Tibial nerve (tissue), 4 donors: ENCODE data around the gene ATP5MC2. TPM values are rescaled to one million over a fixed set of nuclear protein-coding genes. Genes with fewer than 3 reads are reported as not detected.

Experiments
- DNase-seq, 2 donors: peaks; one replicate each; pipeline ENCODE4 v3.0.0-alpha.2; 2019; ENCODE audit warnings: low spot score in 2 of 2
- H3K27ac ChIP-seq, 4 donors: fragments of 200-600 bp; sonication (generic) in 3 of 4; one replicate each; pipeline ENCODE4 v1.5.1; 2017 to 2019; ENCODE audit warnings: mild to moderate bottlenecking in 1 of 4
- H3K27me3 ChIP-seq, 2 donors: fragments of 200-600 bp; sonication (generic) in 1 of 2; one replicate each; pipeline versions ENCODE4 v1.5.1 to v1.6.0; 2017 to 2019
- H3K36me3 ChIP-seq, 3 donors: fragments of 200-600 bp; sonication (generic); one replicate each; pipeline ENCODE4 v1.5.1; 2018 to 2019
- H3K4me1 ChIP-seq, 4 donors: fragments of 200-600 bp; sonication (generic) in 3 of 4; one replicate each; pipeline ENCODE4 v1.5.1; 2017 to 2019
- H3K4me3 ChIP-seq, 4 donors: fragments of 200-600 bp; sonication (generic) in 3 of 4; one replicate each; pipeline ENCODE4 v1.5.1; 2017 to 2019; ENCODE audit warnings: mild to moderate bottlenecking in 1 of 4, moderate library complexity in 1 of 4
- H3K9me3 ChIP-seq, 4 donors: fragments of 200-600 bp; sonication (generic) in 3 of 4; one replicate each; pipeline ENCODE4 v1.5.1; 2017 to 2019
- EP300 ChIP-seq, 2 donors: sonication (generic); formaldehyde crosslinking; IDR thresholded peaks; one replicate each; pipeline ENCODE4 v1.6.1; 2017; ENCODE audit warnings: antibody characterized with exemption in 2 of 2, mild to moderate bottlenecking in 1 of 2
- POLR2A ChIP-seq, 2 donors: fragments of 450-650 bp; IDR thresholded peaks; one replicate each; pipeline ENCODE4 v1.6.1; 2017; ENCODE audit warnings: antibody characterized with exemption in 2 of 2, mild to moderate bottlenecking in 2 of 2, moderate library complexity in 2 of 2
- WGBS, 2 donors: methylation state at CpG; one replicate each; pipeline ENCODE4 v1.1.5; 2018; 5-methylcytosine and 5-hydroxymethylcytosine counted together
- total RNA-seq, 4 donors: library from RNA; depleted of rRNA; stranded (reverse); fragments of >200 nt; gene quantifications; one replicate each; pipeline ENCODE4 v1.1.0, GENCODE V29; 2016
- TF ChIP-seq, protein P1 (sequence below), 5 experiments: fragments of 200-600 bp in 3 of 5; fragments of 450-650 bp in 2 of 5; sonication (generic) in 3 of 5; IDR thresholded peaks; one replicate each; pipeline ENCODE4 v1.5.1; 2016 to 2019; ENCODE audit warnings: antibody characterized with exemption in 5 of 5, mild to moderate bottlenecking in 3 of 5, moderate library complexity in 2 of 5

Gene ATP5MC2
- total RNA-seq, 4 donors from 2014 or later: 191 to 223 (median 208) TPM

DNA sequence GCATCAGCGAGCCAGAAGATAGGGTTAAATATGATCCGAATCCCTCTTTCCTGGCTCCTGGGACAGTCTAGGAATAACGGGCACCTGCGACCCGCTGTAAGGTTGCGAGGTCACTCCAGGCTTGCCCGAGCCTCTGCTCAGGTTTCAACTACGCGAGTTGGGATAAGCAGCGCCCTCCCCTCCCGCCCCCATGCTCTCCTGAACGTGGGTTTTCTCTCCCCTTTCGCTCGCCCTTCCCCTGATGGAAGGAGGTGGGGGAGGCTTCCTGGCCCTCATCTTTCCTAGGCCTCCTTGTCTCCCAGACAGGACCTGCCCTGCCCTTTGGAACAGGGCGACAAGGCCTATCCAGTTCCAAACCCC lies 753 bp upstream of the ATP5MC2 start:
- WGBS, 2 donors: 2 to 6% methylated on average over 14 to 15 of the region's 15 CpGs
- TF ChIP-seq POLR2A (IDR thresholded peaks at IDR 0.05): no peak
- no peaks in the 10 kb centered on the region for H3K27me3 ChIP-seq
- H3K36me3 ChIP-seq: peaks cover 0 to 19% (median 0%) of the 10 kb centered on the region in 3 donors
- peak in 1 of 2 donors; percentile 34 for DNase-seq
- peak overlapping the region; percentile 47 to 88 (median 80) for H3K4me3 ChIP-seq
- no peaks in the 10 kb centered on the region for H3K9me3 ChIP-seq
- H3K4me1 ChIP-seq: peaks cover 0 to 56% (median 20%) of the 10 kb centered on the region in 4 donors
- peak overlapping the region; percentile 85 to 99 (median 93) for H3K27ac ChIP-seq

DNA sequence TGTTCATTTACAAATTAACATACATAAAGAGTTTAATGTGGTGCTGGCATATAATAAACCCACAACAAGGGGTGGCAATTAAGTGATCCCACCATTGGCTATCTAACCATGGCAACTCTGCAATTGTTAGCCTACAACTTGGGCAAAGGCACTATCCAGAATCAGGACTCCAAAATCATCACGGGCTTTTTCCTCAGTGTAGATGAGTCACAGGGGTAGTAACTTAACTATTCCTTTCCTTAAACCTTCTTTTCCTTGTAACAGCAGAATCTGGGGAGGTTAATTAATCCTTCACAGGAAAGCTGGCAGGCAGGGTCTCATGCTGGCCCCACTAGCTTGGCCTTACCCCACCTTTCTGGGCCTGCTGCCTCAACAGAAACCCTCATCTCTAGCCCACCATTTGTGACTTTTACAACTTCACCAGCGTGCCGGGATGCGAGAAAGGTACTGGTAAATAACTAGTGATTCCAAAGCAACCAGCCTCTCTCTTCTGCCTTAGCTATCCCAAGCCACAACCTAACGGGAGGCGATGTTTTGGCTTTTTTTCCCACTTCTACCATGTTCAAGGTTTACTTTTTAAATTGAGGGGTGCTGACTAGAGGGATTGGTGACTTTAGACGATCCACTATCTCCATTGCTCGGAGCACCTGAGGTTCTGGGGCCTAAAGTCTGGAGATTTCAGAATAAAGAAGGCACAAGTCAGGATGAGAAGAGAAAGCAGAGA lies 744 bp downstream of the ATP5MC2 start:
- peaks cover 0 to 34% (median 0%) of the 10 kb centered on the region in 3 donors for H3K36me3 ChIP-seq
- peak overlapping the region; percentile 85 to 97 (median 87) for H3K27ac ChIP-seq
- peak overlapping the region; percentile 67 to 88 (median 80) for H3K4me3 ChIP-seq
- H3K4me1 ChIP-seq: peaks cover 0 to 61% (median 20%) of the 10 kb centered on the region in 4 donors
- H3K9me3 ChIP-seq: no peaks in the 10 kb centered on the region
- no peak for DNase-seq
- TF ChIP-seq EP300 (IDR thresholded peaks at IDR 0.05) (no peak), POLR2A (IDR thresholded peaks at IDR 0.05) (no peak)
- TF ChIP-seq, protein P1, sequence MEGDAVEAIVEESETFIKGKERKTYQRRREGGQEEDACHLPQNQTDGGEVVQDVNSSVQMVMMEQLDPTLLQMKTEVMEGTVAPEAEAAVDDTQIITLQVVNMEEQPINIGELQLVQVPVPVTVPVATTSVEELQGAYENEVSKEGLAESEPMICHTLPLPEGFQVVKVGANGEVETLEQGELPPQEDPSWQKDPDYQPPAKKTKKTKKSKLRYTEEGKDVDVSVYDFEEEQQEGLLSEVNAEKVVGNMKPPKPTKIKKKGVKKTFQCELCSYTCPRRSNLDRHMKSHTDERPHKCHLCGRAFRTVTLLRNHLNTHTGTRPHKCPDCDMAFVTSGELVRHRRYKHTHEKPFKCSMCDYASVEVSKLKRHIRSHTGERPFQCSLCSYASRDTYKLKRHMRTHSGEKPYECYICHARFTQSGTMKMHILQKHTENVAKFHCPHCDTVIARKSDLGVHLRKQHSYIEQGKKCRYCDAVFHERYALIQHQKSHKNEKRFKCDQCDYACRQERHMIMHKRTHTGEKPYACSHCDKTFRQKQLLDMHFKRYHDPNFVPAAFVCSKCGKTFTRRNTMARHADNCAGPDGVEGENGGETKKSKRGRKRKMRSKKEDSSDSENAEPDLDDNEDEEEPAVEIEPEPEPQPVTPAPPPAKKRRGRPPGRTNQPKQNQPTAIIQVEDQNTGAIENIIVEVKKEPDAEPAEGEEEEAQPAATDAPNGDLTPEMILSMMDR (IDR thresholded peaks at IDR 0.05): no peak
- WGBS, 2 donors: 31 to 33% methylated on average over 8 of the region's 8 CpGs
- no peaks in the 10 kb centered on the region for H3K27me3 ChIP-seq

GRCh38 chr12:53670971-53671370 lies 4.9 kb downstream of the ATP5MC2 start:
- Histone ChIP-seq H3K9me3 (no peaks in the 10 kb centered on the region), H3K27me3 (no peaks in the 10 kb centered on the region), H3K36me3 (peaks cover 7 to 75% (median 16%) of the 10 kb centered on the region in 3 donors), H3K27ac (no peak overlapping the region), H3K4me3 (no peak overlapping the region), H3K4me1 (peaks cover 0 to 42% (median 7%) of the 10 kb centered on the region in 4 donors)
- no peak for DNase-seq
- no peak for TF ChIP-seq EP300 (IDR thresholded peaks at IDR 0.05)
- TF ChIP-seq POLR2A (IDR thresholded peaks at IDR 0.05): no peak
- TF ChIP-seq, protein P1 (IDR thresholded peaks at IDR 0.05): no peak

- Histone ChIP-seq H3K4me1 (peaks cover 0 to 41% (median 7%) of the 10 kb centered on the region in 4 donors), H3K27me3 (no peaks in the 10 kb centered on the region), H3K4me3 (no peak overlapping the region), H3K36me3 (peaks cover 7 to 82% (median 19%) of the 10 kb centered on the region in 3 donors), H3K27ac (no peak overlapping the region), H3K9me3 (no peaks in the 10 kb centered on the region)
- no peak for DNase-seq
- WGBS, 2 donors: 89 to 91% methylated on average over 7 of the region's 7 CpGs
- TF ChIP-seq EP300 (IDR thresholded peaks at IDR 0.05) (no peak), POLR2A (IDR thresholded peaks at IDR 0.05) (no peak)
- TF ChIP-seq, protein P1 (IDR thresholded peaks at IDR 0.05): no peak
Measured at GRCh38 chr12:53670308-53670707, 5.6 kb downstream of the ATP5MC2 start.

GRCh38 chr12:53667080-53667479 lies 8.8 kb downstream of the ATP5MC2 start:
- H3K27ac ChIP-seq: no peak overlapping the region
- peaks cover 0 to 13% (median 0%) of the 10 kb centered on the region in 4 donors for H3K4me1 ChIP-seq
- no peaks in the 10 kb centered on the region for H3K27me3 ChIP-seq
- no peak for TF ChIP-seq EP300 (IDR thresholded peaks at IDR 0.05)
- TF ChIP-seq, protein P1 (IDR thresholded peaks at IDR 0.05): no peak
- no peak for TF ChIP-seq POLR2A (IDR thresholded peaks at IDR 0.05)
- no peak overlapping the region for H3K4me3 ChIP-seq
- H3K9me3 ChIP-seq: no peaks in the 10 kb centered on the region
- WGBS, 2 donors: 95% methylated on average over 2 of the region's 2 CpGs
- no peak for DNase-seq
- H3K36me3 ChIP-seq: peaks cover 11 to 95% (median 19%) of the 10 kb centered on the region in 3 donors
